Cerebellar nuclear complex (tissue), 1 donor: ENCODE measurements around the gene NETO2.
"Not testable (repeated sequence)": the region's sequence is repeated elsewhere in the genome, so short reads cannot be mapped to it uniquely, and the experiment has no call there.

Experiments
- DNase-seq, 2 experiments: peaks; one replicate each; lab custom pipeline; 2025; lab: John Stamatoyannopoulos, UW

Gene NETO2

GRCh38 chr16:47134550-47134949 is 9.2 kb downstream of the NETO2 start:
- no peak for DNase-seq

- no peak for DNase-seq
Measured at GRCh38 chr16:47132308-47132707, 11.4 kb downstream of the NETO2 start.

- no peak for DNase-seq
Measured at GRCh38 chr16:47129755-47130435, 13.8 kb downstream of the NETO2 start.

GRCh38 chr16:47127541-47127940 is 16.2 kb downstream of the NETO2 start:
- DNase-seq = no peak

- DNase-seq = no peak
Measured at GRCh38 chr16:47125757-47126156, 18.0 kb downstream of the NETO2 start.

GRCh38 chr16:47113130-47113529 is 30.6 kb downstream of the NETO2 start:
- no peak for DNase-seq

GRCh38 chr16:47110939-47111338 is 32.8 kb downstream of the NETO2 start:
- DNase-seq = no peak

GRCh38 chr16:47109361-47109760 is 34.4 kb downstream of the NETO2 start:
- DNase-seq = no peak

GRCh38 chr16:47102921-47103320 is 40.8 kb downstream of the NETO2 start:
- DNase-seq = not testable (repeated sequence)

GRCh38 chr16:47097154-47097553 is 46.6 kb downstream of the NETO2 start:
- DNase-seq = not testable (repeated sequence)

GRCh38 chr16:47096297-47096696 is 47.4 kb downstream of the NETO2 start:
- no peak for DNase-seq

- DNase-seq = no peak
Measured at GRCh38 chr16:47084198-47084597, 59.5 kb downstream of the NETO2 start.

GRCh38 chr16:47082099-47082865 is 61.5 kb downstream of the NETO2 start:
- DNase-seq = no peak

GRCh38 chr16:47081115-47081514 is 62.6 kb downstream of the NETO2 start:
- DNase-seq = no peak

GRCh38 chr16:47079860-47080259 is 63.9 kb downstream of the NETO2 start:
- no peak for DNase-seq

GRCh38 chr16:47073223-47074155 is 70.3 kb downstream of the NETO2 start:
- DNase-seq = no peak

- no peak for DNase-seq
Measured at GRCh38 chr16:47072158-47072557, 71.6 kb downstream of the NETO2 start.

- DNase-seq = no peak
Measured at GRCh38 chr16:47069841-47070584, 73.7 kb downstream of the NETO2 start.

GRCh38 chr16:47069313-47069712 is 74.4 kb downstream of the NETO2 start:
- DNase-seq = no peak

- no peak for DNase-seq
Measured at GRCh38 chr16:47067203-47067602, 76.5 kb downstream of the NETO2 start.

- DNase-seq = no peak
Measured at GRCh38 chr16:47065766-47066688, 77.7 kb downstream of the NETO2 start.
